K562 (cell line): ENCODE results near the gene OR2AG1. TPM values are rescaled to one million over a fixed set of nuclear protein-coding genes. Genes with fewer than 3 reads are reported as not detected.

Experiments
- ATAC-seq: fragments of 200-7000 bp; cut with Tn5 transposase; 3 replicates; pipeline ENCODE4 v1.9.1; 2020; ENCODE audit warnings: moderate library complexity
- BruUV-seq: library from RNA; stranded (reverse); fragments of 400-500 nt; replicated peaks from 2 replicates; lab custom pipeline; 2021; lab: Mats Ljungman, UMichigan
- CTCF ChIA-PET: fragments of 300-600 bp; formaldehyde crosslinking; extraction: SDS; loops from one replicate; lab custom pipeline; 2021; ENCODE audit warnings: low intra/inter-chr PET ratio; lab: Yijun Ruan, JAX
- POLR2A ChIA-PET: fragments of 300-600, 350-650 bp; sonication (Branson Sonifier 250); formaldehyde crosslinking; extraction: SDS; loops from one replicate; lab custom pipeline; 2021; ENCODE audit warnings: antibody characterized with exemption, inconsistent platforms; lab: Yijun Ruan, JAX
- DNase-seq, 4 experiments: peaks; one replicate each; pipeline versions ENCODE4 v3.0.0 to v3.0.0-alpha.2; 2011 to 2018; ENCODE audit warnings: low spot score in 3 of 4, mixed read lengths in 3 of 4; ENCODE audit errors: extremely low read depth in 1 of 4
- FAIRE-seq: peaks from 2 replicates; lab custom pipeline; 2011; peaks lifted over from hg19 to GRCh38; lab: Jason Lieb, UNC
- H2AFZ ChIP-seq: 2 replicates; pipeline ENCODE4 v1.6.0; 2011; ENCODE audit warnings: low read depth, low read length, control low read depth, inconsistent platforms
- H3K27ac ChIP-seq: fragments of 200-600 bp; 3 replicates; pipeline ENCODE4 v1.8.0; 2011; ENCODE audit warnings: low read depth, mild to moderate bottlenecking, control low read depth, inconsistent platforms, low read length, moderate library complexity, mixed read lengths; ENCODE audit errors: extremely low read depth
- H3K27me3 ChIP-seq, 2 experiments: fragments of 300-600 bp in 1 of 2; 2 replicates in 1 of 2; 3 replicates in 1 of 2; pipeline versions ENCODE4 v1.6.0 to v1.8.0; 2011; ENCODE audit warnings: inconsistent platforms in 2 of 2, low read length in 2 of 2, mild to moderate bottlenecking in 1 of 2, mixed read lengths in 1 of 2, moderate library complexity in 1 of 2; ENCODE audit not compliant: control insufficient read depth in 2 of 2, insufficient read depth in 2 of 2
- H3K36me3 ChIP-seq: fragments of 300-600 bp; 3 replicates; pipeline ENCODE4 v1.8.0; 2011; ENCODE audit warnings: mild to moderate bottlenecking, low read length, inconsistent platforms; ENCODE audit not compliant: control insufficient read depth, insufficient read depth
- H3K4me1 ChIP-seq, 2 experiments: fragments of 200-600 bp in 1 of 2; replicated peaks in 1 of 2; 2 replicates in 1 of 2; 3 replicates in 1 of 2; pipeline versions ENCODE4 v1.5.1 to v1.8.0; 2011; ENCODE audit warnings: inconsistent platforms in 2 of 2, low read length in 2 of 2, mild to moderate bottlenecking in 1 of 2, mixed read lengths in 1 of 2, moderate library complexity in 1 of 2; ENCODE audit not compliant: control insufficient read depth in 2 of 2, insufficient read depth in 2 of 2
- H3K4me2 ChIP-seq: 2 replicates; pipeline ENCODE4 v1.6.1; 2011; ENCODE audit warnings: low read length, control low read depth, inconsistent platforms, mixed read lengths; ENCODE audit not compliant: insufficient read depth
- H3K4me3 ChIP-seq: fragments of 200-600 bp; sonication (generic), shearing (Covaris generic); 2 replicates; pipeline ENCODE4 v1.5.1; 2016; ENCODE audit warnings: control low read depth, inconsistent platforms
- H3K79me2 ChIP-seq: fragments of 200-600 bp; 3 replicates; pipeline ENCODE4 v1.8.0; 2011; ENCODE audit warnings: low read length, inconsistent platforms; ENCODE audit not compliant: control insufficient read depth, insufficient read depth
- H3K9ac ChIP-seq, 2 experiments: 2 replicates each; pipeline versions ENCODE4 v1.6.0 to v1.6.1; 2011; ENCODE audit warnings: low read depth in 2 of 2, low read length in 2 of 2, control low read depth in 1 of 2, inconsistent platforms in 1 of 2, mild to moderate bottlenecking in 1 of 2, mixed read lengths in 1 of 2; ENCODE audit not compliant: insufficient read depth in 1 of 2
- H3K9me1 ChIP-seq: one replicate; pipeline ENCODE4 v1.6.0; 2011; ENCODE audit warnings: inconsistent platforms, mild to moderate bottlenecking, low read length, moderate library complexity; ENCODE audit not compliant: control insufficient read depth, insufficient read depth
- H3K9me3 ChIP-seq: replicated peaks from 2 replicates; pipeline ENCODE4 v1.5.1; 2011; ENCODE audit warnings: low read depth, low read length, inconsistent platforms; ENCODE audit not compliant: control insufficient read depth, insufficient read depth
- H4K20me1 ChIP-seq: replicated peaks from 2 replicates; pipeline ENCODE4 v1.6.1; 2011; ENCODE audit warnings: low read length, inconsistent platforms, mixed read lengths; ENCODE audit not compliant: control insufficient read depth, insufficient read depth
- E2F8 ChIP-seq: fragments of 450-650 bp; IDR thresholded peaks from 2 replicates; pipeline ENCODE4 v1.7.1; 2018; ENCODE audit warnings: mild to moderate bottlenecking, low read depth; ENCODE audit not compliant: partially characterized antibody
- ELF1 ChIP-seq: fragments of 200-800 bp; sonication (Bioruptor generic); IDR thresholded peaks from 2 replicates; pipeline ENCODE4 v1.6.1; 2016; ENCODE audit warnings: missing genetic modification characterization, missing compliant biosample characterization
- HCFC1 ChIP-seq: IDR thresholded peaks from 2 replicates; pipeline ENCODE4 v1.6.1; 2012; ENCODE audit warnings: low read depth, low read length, improper control_type of control experiment
- KHSRP ChIP-seq: fragments of 450-650 bp; IDR thresholded peaks from 2 replicates; pipeline ENCODE4 v1.6.1; 2017
- ZNF146 ChIP-seq: IDR thresholded peaks from one replicate; pipeline ENCODE4 v1.6.1; 2018; ENCODE audit warnings: missing compliant biosample characterization; ENCODE audit not compliant: unreplicated experiment
- ZNF785 ChIP-seq: fragments of 250-450 bp; sonication (Bioruptor Pico); IDR thresholded peaks from 2 replicates; pipeline ENCODE4 v1.4.0; 2020; ENCODE audit warnings: mild to moderate bottlenecking
- WGBS: fragments of 100-300 bp; shearing (Covaris generic); methylation state at CpG from one replicate; pipeline ENCODE4 v1.1.6; 2016; ENCODE audit warnings: low coverage, mixed read lengths; ENCODE audit not compliant: insufficient coverage; ENCODE audit errors: missing lambda C conversion rate; 5-methylcytosine and 5-hydroxymethylcytosine counted together
- in situ Hi-C: fragments of 300-500 bp; cut with MboI; formaldehyde crosslinking; loops from 4 replicates; pipeline ENCODE4 v1.15.0; 2018; ENCODE audit warnings: inconsistent platforms, mixed read lengths
- intact Hi-C: fragments of 100-400 bp; cut with micrococcal nuclease; formaldehyde crosslinking; loops from 2 replicates; pipeline ENCODE4 v1.14.2; 2022
- polyA plus RNA-seq, 8 experiments: library from polyadenylated mRNA; depleted of rRNA in 4 of 8; stranded (reverse) in 5 of 8; unstranded in 3 of 8; fragments of >200 nt; fragmentation: Nextera tagmentation in 2 of 8; fragmentation: Illumina TruSeq in 1 of 8; extraction: Ambion mirVana in 2 of 8; extraction: Trizol in 1 of 8; gene quantifications; 2 replicates each; pipeline versions ENCODE4 v1.2.1 to v1.2.3, GENCODE V29; 2011 to 2014; ENCODE audit warnings: inconsistent platforms in 1 of 8, missing spikeins in 1 of 8
- total RNA-seq, 7 experiments: library from RNA; depleted of rRNA in 6 of 7; stranded (reverse); fragments of >200 nt in 6 of 7; fragmentation: Illumina TruSeq in 2 of 7; extraction: Trizol in 2 of 7; gene quantifications; 2 replicates each; pipeline versions ENCODE4 v1.2.1 to v1.2.3, GENCODE V29; 2011 to 2021; ENCODE audit warnings: low replicate concordance in 1 of 7
- TF ChIP-seq, protein P1 (sequence below): sonication (generic); formaldehyde crosslinking; IDR thresholded peaks from 2 replicates; pipeline ENCODE4 v1.8.0; 2022; ENCODE audit warnings: mild to moderate bottlenecking, missing genetic modification reagents
- TF ChIP-seq, protein P2 (sequence below): sonication (generic); formaldehyde crosslinking; IDR thresholded peaks from 2 replicates; pipeline ENCODE4 v1.8.1; 2023; ENCODE audit warnings: missing genetic modification reagents, mild to moderate bottlenecking, borderline replicate concordance

The OR2AG1 gene
- total and polyA plus RNA-seq, 9 of the 15 experiments (the other 6 are each of a cell fraction or from before 2014, with no cell fraction given) = 0.05 to 0.11 (median 0.07) TPM; not detected in 5

- no peak overlapping the region for H3K27ac ChIP-seq
- H4K20me1 ChIP-seq = no peaks in the 10 kb centered on the region
- ChIA-PET POLR2A (interaction anchor here (2.4 kb wide), 1 partner anchor 9 kb away, joined by 9 read pairs; no protein-coding TSS in a partner anchor), CTCF (no interaction called here)
- H3K36me3 ChIP-seq = no peaks in the 10 kb centered on the region
- H3K27me3 ChIP-seq = no peaks in the 10 kb centered on the region
- ATAC-seq (no peak), DNase-seq (no peak), FAIRE-seq (no peak)
- no peaks in the 10 kb centered on the region for H3K9me3 ChIP-seq
- in situ Hi-C loops (no loop called here), intact Hi-C loops (no loop called here)
- no peak overlapping the region for H3K9ac ChIP-seq
- no peak overlapping the region for H2AFZ ChIP-seq
- H3K4me2 ChIP-seq = no peak overlapping the region
- H3K4me1 ChIP-seq = no peaks in the 10 kb centered on the region
- H3K9me1 ChIP-seq = no peaks in the 10 kb centered on the region
- 2% methylated on average over 6 of the region's 6 CpGs for WGBS
- no peak for TF ChIP-seq ZNF146 (CRISPR knock-in tag)
- BruUV-seq = no TSS peak
- no peaks in the 10 kb centered on the region for H3K79me2 ChIP-seq
- H3K4me3 ChIP-seq = no peak overlapping the region
Observed at GRCh38 chr11:6833356-6833755, 50.5 kb downstream of the OR2AG1 start.

DNA sequence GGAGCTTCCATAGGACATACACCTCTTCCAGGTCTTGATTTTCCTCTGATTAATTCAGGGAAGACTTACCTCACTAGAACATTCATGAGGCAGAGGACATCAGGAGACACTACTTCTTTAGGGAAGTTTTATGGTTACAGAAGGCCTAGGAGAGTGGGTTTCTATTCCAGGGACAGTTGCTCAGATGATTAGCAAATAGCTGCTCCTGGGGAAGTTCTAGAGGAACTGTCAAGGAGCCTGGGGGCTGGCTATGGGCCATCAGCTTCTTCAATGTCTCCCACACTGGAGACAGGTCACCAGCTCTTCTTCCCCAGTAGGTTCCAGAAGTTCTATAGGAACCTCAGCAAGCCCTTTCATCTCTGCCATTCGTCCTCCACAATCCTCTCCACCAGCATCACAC, 51.2 kb downstream of the OR2AG1 start:
- WGBS = 0% methylated on average over 1 of the region's 1 CpG
- Histone ChIP-seq H3K4me3 (no peak overlapping the region), H3K36me3 (no peaks in the 10 kb centered on the region), H4K20me1 (no peaks in the 10 kb centered on the region), H3K27me3 (no peaks in the 10 kb centered on the region), H3K27ac (no peak overlapping the region), H2AFZ (no peak overlapping the region), H3K9ac (no peak overlapping the region), H3K4me2 (no peak overlapping the region), H3K79me2 (no peaks in the 10 kb centered on the region), H3K4me1 (no peaks in the 10 kb centered on the region), H3K9me1 (no peaks in the 10 kb centered on the region), H3K9me3 (no peaks in the 10 kb centered on the region)
- DNase-seq (no peak), ATAC-seq (no peak), FAIRE-seq (no peak)
- intact Hi-C loops (no loop called here), in situ Hi-C loops (no loop called here)
- ChIA-PET CTCF (no interaction called here), POLR2A (interaction anchor here (0.6 to 2.4 kb wide), 2 partner anchors 10 to 113 kb away, joined by 3 to 9 read pairs; no protein-coding TSS in a partner anchor)
- no TSS peak for BruUV-seq
- TF ChIP-seq E2F8 = no peak
- TF ChIP-seq ELF1 (tag) = no peak
- no peak for TF ChIP-seq HCFC1
- TF ChIP-seq KHSRP = no peak
- TF ChIP-seq, protein P1, sequence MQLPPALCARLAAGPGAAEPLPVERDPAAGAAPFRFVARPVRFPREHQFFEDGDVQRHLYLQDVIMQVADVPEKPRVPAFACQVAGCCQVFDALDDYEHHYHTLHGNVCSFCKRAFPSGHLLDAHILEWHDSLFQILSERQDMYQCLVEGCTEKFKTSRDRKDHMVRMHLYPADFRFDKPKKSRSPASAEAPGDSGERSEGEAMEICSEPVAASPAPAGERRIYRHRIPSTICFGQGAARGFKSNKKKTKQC (CRISPR knock-in tag) = no peak
- TF ChIP-seq, protein P2, sequence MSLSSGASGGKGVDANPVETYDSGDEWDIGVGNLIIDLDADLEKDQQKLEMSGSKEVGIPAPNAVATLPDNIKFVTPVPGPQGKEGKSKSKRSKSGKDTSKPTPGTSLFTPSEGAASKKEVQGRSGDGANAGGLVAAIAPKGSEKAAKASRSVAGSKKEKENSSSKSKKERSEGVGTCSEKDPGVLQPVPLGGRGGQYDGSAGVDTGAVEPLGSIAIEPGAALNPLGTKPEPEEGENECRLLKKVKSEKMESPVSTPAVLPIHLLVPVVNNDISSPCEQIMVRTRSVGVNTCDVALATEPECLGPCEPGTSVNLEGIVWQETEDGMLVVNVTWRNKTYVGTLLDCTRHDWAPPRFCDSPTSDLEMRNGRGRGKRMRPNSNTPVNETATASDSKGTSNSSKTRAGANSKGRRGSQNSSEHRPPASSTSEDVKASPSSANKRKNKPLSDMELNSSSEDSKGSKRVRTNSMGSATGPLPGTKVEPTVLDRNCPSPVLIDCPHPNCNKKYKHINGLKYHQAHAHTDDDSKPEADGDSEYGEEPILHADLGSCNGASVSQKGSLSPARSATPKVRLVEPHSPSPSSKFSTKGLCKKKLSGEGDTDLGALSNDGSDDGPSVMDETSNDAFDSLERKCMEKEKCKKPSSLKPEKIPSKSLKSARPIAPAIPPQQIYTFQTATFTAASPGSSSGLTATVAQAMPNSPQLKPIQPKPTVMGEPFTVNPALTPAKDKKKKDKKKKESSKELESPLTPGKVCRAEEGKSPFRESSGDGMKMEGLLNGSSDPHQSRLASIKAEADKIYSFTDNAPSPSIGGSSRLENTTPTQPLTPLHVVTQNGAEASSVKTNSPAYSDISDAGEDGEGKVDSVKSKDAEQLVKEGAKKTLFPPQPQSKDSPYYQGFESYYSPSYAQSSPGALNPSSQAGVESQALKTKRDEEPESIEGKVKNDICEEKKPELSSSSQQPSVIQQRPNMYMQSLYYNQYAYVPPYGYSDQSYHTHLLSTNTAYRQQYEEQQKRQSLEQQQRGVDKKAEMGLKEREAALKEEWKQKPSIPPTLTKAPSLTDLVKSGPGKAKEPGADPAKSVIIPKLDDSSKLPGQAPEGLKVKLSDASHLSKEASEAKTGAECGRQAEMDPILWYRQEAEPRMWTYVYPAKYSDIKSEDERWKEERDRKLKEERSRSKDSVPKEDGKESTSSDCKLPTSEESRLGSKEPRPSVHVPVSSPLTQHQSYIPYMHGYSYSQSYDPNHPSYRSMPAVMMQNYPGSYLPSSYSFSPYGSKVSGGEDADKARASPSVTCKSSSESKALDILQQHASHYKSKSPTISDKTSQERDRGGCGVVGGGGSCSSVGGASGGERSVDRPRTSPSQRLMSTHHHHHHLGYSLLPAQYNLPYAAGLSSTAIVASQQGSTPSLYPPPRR = no peak
- no peak for TF ChIP-seq ZNF785
